Keratinocyte (primary cell): Measurements from ENCODE around the gene PNKP. TPM values are rescaled to one million over a fixed set of nuclear protein-coding genes. Genes with fewer than 3 reads are reported as not detected.

Source experiments
- DNase-seq: peaks from one replicate; pipeline ENCODE4 v3.0.0-alpha.2; 2011; ENCODE audit warnings: low read depth, missing footprints, low spot score
- FAIRE-seq: peaks from 2 replicates; lab custom pipeline; 2011; peaks lifted over from hg19 to GRCh38; lab: Jason Lieb, UNC
- H2AFZ ChIP-seq: 2 replicates; pipeline ENCODE4 v1.6.0; 2012; ENCODE audit warnings: low read length, control low read depth, inconsistent platforms; ENCODE audit not compliant: control insufficient read depth
- H3K27ac ChIP-seq: 2 replicates; pipeline ENCODE4 v1.5.1; 2011; ENCODE audit warnings: low read length; ENCODE audit not compliant: control insufficient read depth, insufficient read depth
- H3K27me3 ChIP-seq: 3 replicates; pipeline ENCODE4 v1.6.0; 2011; ENCODE audit warnings: low read length; ENCODE audit not compliant: control insufficient read depth, insufficient read depth; ENCODE audit errors: extremely low read depth
- H3K36me3 ChIP-seq, 2 experiments: 2 replicates in 1 of 2; 3 replicates in 1 of 2; pipeline ENCODE4 v1.5.1; 2011; ENCODE audit warnings: low read length in 2 of 2, mild to moderate bottlenecking in 1 of 2; ENCODE audit not compliant: control insufficient read depth in 2 of 2, insufficient read depth in 2 of 2; ENCODE audit errors: extremely low read depth in 1 of 2
- H3K4me1 ChIP-seq: 3 replicates; pipeline ENCODE4 v1.5.1; 2011; ENCODE audit warnings: low read length; ENCODE audit not compliant: control insufficient read depth, insufficient read depth; ENCODE audit errors: extremely low read depth
- H3K4me2 ChIP-seq: 3 replicates; pipeline ENCODE4 v1.6.0; 2011; ENCODE audit warnings: low read depth, low read length; ENCODE audit not compliant: control insufficient read depth, insufficient read depth; ENCODE audit errors: extremely low read depth
- H3K4me3 ChIP-seq, 3 experiments: fragments of 200-600 bp in 1 of 3; sonication (generic) in 1 of 3; 2 replicates in 2 of 3; 3 replicates in 1 of 3; pipeline ENCODE4 v1.5.1; 2011 to 2016; ENCODE audit warnings: low read length in 3 of 3, mild to moderate bottlenecking in 3 of 3, control low read depth in 2 of 3, inconsistent platforms in 1 of 3, low read depth in 1 of 3, mixed read lengths in 1 of 3, mixed run types in 1 of 3, moderate library complexity in 1 of 3; ENCODE audit not compliant: control insufficient read depth in 2 of 3, insufficient read depth in 2 of 3; ENCODE audit errors: extremely low read depth in 1 of 3
- H3K79me2 ChIP-seq: 2 replicates; pipeline ENCODE4 v1.6.0; 2012; ENCODE audit warnings: low read length; ENCODE audit not compliant: control insufficient read depth, insufficient read depth
- H3K9ac ChIP-seq: 3 replicates; pipeline ENCODE4 v1.6.0; 2011; ENCODE audit warnings: low read length; ENCODE audit not compliant: control insufficient read depth, insufficient read depth; ENCODE audit errors: extremely low read depth
- H3K9me1 ChIP-seq: 3 replicates; pipeline ENCODE4 v1.6.0; 2011; ENCODE audit warnings: low read length; ENCODE audit not compliant: control insufficient read depth, insufficient read depth; ENCODE audit errors: extremely low read depth
- H3K9me3 ChIP-seq: 2 replicates; pipeline ENCODE4 v1.5.1; 2012; ENCODE audit warnings: low read depth, low read length; ENCODE audit not compliant: control insufficient read depth
- H4K20me1 ChIP-seq: 3 replicates; pipeline ENCODE4 v1.6.0; 2011; ENCODE audit warnings: low read length; ENCODE audit not compliant: control insufficient read depth, insufficient read depth; ENCODE audit errors: extremely low read depth
- CTCF ChIP-seq, 3 experiments: IDR thresholded peaks in 1 of 3; conservative IDR thresholded peaks in 1 of 3; optimal IDR thresholded peaks in 1 of 3; 2 replicates in 2 of 3; 3 replicates in 1 of 3; pipeline versions ENCODE3 to v1.5.1; 2011; ENCODE audit warnings: low read length in 3 of 3, mild to moderate bottlenecking in 3 of 3, moderate library complexity in 2 of 3, control low read depth in 1 of 3, inconsistent platforms in 1 of 3; ENCODE audit not compliant: insufficient read depth in 2 of 3; ENCODE audit errors: extremely low read depth in 1 of 3
- EZH2 ChIP-seq: IDR thresholded peaks from one replicate; pipeline ENCODE4 v1.6.1; 2012; ENCODE audit warnings: inconsistent platforms, mild to moderate bottlenecking, low read length, moderate library complexity
- dilution Hi-C: fragments of 300-500 bp; cut with MboI; formaldehyde crosslinking; loops from one replicate; pipeline ENCODE4 v1.7.0; 2020; ENCODE audit warnings: low sequenced_read_pairs; ENCODE audit not compliant: extremely low pct_ligation_motif_present
- polyA plus RNA-seq, 5 experiments: library from polyadenylated mRNA; depleted of rRNA in 3 of 5; stranded (reverse) in 3 of 5; stranded (forward) in 1 of 5; unstranded in 1 of 5; fragments of >200 nt; gene quantifications; 1 replicate in 1 of 5; 2 replicates in 3 of 5; 3 replicates in 1 of 5; pipeline versions ENCODE4 v1.2.1 to v1.2.3, GENCODE V29; 2011 to 2012; ENCODE audit warnings: missing spikeins in 2 of 5, low read depth in 1 of 5, low replicate concordance in 1 of 5

The PNKP gene
- polyA plus RNA-seq, 1 donor (not counting 4 experiments of a cell fraction or from before 2014, with no cell fraction given), result 19.3 TPM

GRCh38 chr19:49880162-49880869, 12.9 kb upstream of the PNKP start:
- Histone ChIP-seq H3K9me1 (no peaks in the 10 kb centered on the region), H3K27ac (no peak overlapping the region), H2AFZ (no peak overlapping the region), H3K36me3 (peaks cover 31 to 34% of the 10 kb centered on the region in 2 experiments), H3K4me2 (no peak overlapping the region), H3K9me3 (peaks cover 4% of the 10 kb centered on the region), H3K4me3 (no peak overlapping the region), H3K9ac (no peak overlapping the region), H4K20me1 (no peaks in the 10 kb centered on the region), H3K27me3 (no peaks in the 10 kb centered on the region), H3K79me2 (peaks cover 18% of the 10 kb centered on the region), H3K4me1 (peaks cover 17% of the 10 kb centered on the region)
- TF ChIP-seq EZH2 (no peak), CTCF (optimal IDR thresholded peaks at IDR 0.05 in 1 of 3, IDR thresholded peaks at IDR 0.05 in 1 of 3, conservative IDR thresholded peaks at IDR 0.05 in 1 of 3; ENCODE audit: extremely low read depth in 1 of 3, insufficient read depth in 2 of 3, low read length in 3 of 3) (no peak)
- DNase-seq, result no peak
- no peak for FAIRE-seq
- dilution Hi-C loops, result no loop called here

GRCh38 chr19:49879243-49879963, 12.0 kb upstream of the PNKP start:
- H3K79me2 ChIP-seq, result peaks cover 24% of the 10 kb centered on the region
- no peak for DNase-seq
- dilution Hi-C loops, result no loop called here
- H2AFZ ChIP-seq, result no peak overlapping the region
- H3K9ac ChIP-seq, result no peak overlapping the region
- H3K4me1 ChIP-seq, result peaks cover 21% of the 10 kb centered on the region
- H4K20me1 ChIP-seq, result no peaks in the 10 kb centered on the region
- peaks cover 4% of the 10 kb centered on the region for H3K9me3 ChIP-seq
- H3K4me2 ChIP-seq, result no peak overlapping the region
- H3K27ac ChIP-seq, result no peak overlapping the region
- peaks cover 30 to 32% of the 10 kb centered on the region in 2 experiments for H3K36me3 ChIP-seq
- TF ChIP-seq EZH2 (no peak), CTCF (optimal IDR thresholded peaks at IDR 0.05 in 1 of 3, IDR thresholded peaks at IDR 0.05 in 1 of 3, conservative IDR thresholded peaks at IDR 0.05 in 1 of 3; ENCODE audit: extremely low read depth in 1 of 3, insufficient read depth in 2 of 3, low read length in 3 of 3) (no peak)
- H3K4me3 ChIP-seq, result no peak overlapping the region
- H3K9me1 ChIP-seq, result no peaks in the 10 kb centered on the region
- no peak for FAIRE-seq
- no peaks in the 10 kb centered on the region for H3K27me3 ChIP-seq
